ENCODE results near the gene MEF2C. TPM values are rescaled to one million over a fixed set of nuclear protein-coding genes. Genes with fewer than 3 reads are reported as not detected.

Gene MEF2C
- polyA plus RNA-seq, 1 donor (not counting 4 experiments of a cell fraction or from before 2014, with no cell fraction given) = 0.10 TPM

GRCh38 chr5:88765171-88765570 lies 117.8 kb downstream of the MEF2C start:
- Histone ChIP-seq H2AFZ (ENCODE audit: control insufficient read depth, low read length) (no peak overlapping the region), H3K36me3 (ENCODE audit: control insufficient read depth in 2 of 2, extremely low read depth in 1 of 2, insufficient read depth in 2 of 2, low read length in 2 of 2) (no peaks in the 10 kb centered on the region), H3K27me3 (ENCODE audit: control insufficient read depth, extremely low read depth, insufficient read depth, low read length) (no peaks in the 10 kb centered on the region), H3K79me2 (ENCODE audit: control insufficient read depth, insufficient read depth, low read length) (no peaks in the 10 kb centered on the region), H3K9ac (ENCODE audit: control insufficient read depth, extremely low read depth, insufficient read depth, low read length) (no peak overlapping the region), H3K4me2 (ENCODE audit: control insufficient read depth, extremely low read depth, insufficient read depth, low read depth, low read length) (no peak overlapping the region), H3K4me3 (ENCODE audit: control insufficient read depth in 2 of 3, extremely low read depth in 1 of 3, insufficient read depth in 2 of 3, low read depth in 1 of 3, low read length in 3 of 3) (no peak overlapping the region), H3K9me3 (ENCODE audit: control insufficient read depth, low read depth, low read length) (no peaks in the 10 kb centered on the region), H3K9me1 (ENCODE audit: control insufficient read depth, extremely low read depth, insufficient read depth, low read length) (no peaks in the 10 kb centered on the region), H4K20me1 (ENCODE audit: control insufficient read depth, extremely low read depth, insufficient read depth, low read length) (no peaks in the 10 kb centered on the region), H3K4me1 (ENCODE audit: control insufficient read depth, extremely low read depth, insufficient read depth, low read length) (no peaks in the 10 kb centered on the region), H3K27ac (ENCODE audit: control insufficient read depth, insufficient read depth, low read length) (no peak overlapping the region)
- FAIRE-seq (no peak), DNase-seq (ENCODE audit: low read depth, low spot score) (no peak)
- no peak for TF ChIP-seq CTCF (optimal IDR thresholded peaks at IDR 0.05 in 1 of 3, IDR thresholded peaks at IDR 0.05 in 1 of 3, conservative IDR thresholded peaks at IDR 0.05 in 1 of 3; ENCODE audit: extremely low read depth in 1 of 3, insufficient read depth in 2 of 3, low read length in 3 of 3)
- TF ChIP-seq EZH2 (IDR thresholded peaks at IDR 0.05; ENCODE audit: low read length) = no peak
- dilution Hi-C loops (cut with MboI; ENCODE audit: extremely low pct_ligation_motif_present, low sequenced_read_pairs) = no loop called here

DNA sequence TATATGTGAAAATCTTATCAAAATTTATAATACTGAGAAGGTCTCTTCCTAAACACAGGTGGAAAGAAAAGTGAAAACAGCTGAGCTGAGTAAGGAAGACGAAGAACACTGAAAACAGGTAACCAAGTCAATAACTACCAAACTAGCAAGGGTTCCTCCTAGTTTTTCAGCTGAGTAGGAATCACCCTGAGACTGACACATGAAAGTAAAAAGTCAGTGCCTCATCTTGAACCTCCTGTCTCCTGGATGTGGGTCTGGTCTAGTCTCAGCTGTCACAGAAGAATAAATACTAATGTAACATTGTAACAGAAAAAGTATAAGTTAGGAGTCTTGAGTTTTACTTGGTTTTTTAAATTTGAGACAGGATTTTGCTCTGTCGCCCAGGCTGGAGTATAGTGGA lies 121.0 kb downstream of the MEF2C start:
- FAIRE-seq = no peak
- H4K20me1 ChIP-seq (ENCODE audit: control insufficient read depth, extremely low read depth, insufficient read depth, low read length) = no peaks in the 10 kb centered on the region
- no peaks in the 10 kb centered on the region for H3K9me1 ChIP-seq (ENCODE audit: control insufficient read depth, extremely low read depth, insufficient read depth, low read length)
- DNase-seq (ENCODE audit: low read depth, low spot score) = no peak
- dilution Hi-C loops (cut with MboI; ENCODE audit: extremely low pct_ligation_motif_present, low sequenced_read_pairs) = no loop called here
- TF ChIP-seq EZH2 (IDR thresholded peaks at IDR 0.05; ENCODE audit: low read length) = no peak
- TF ChIP-seq CTCF (optimal IDR thresholded peaks at IDR 0.05 in 1 of 3, IDR thresholded peaks at IDR 0.05 in 1 of 3, conservative IDR thresholded peaks at IDR 0.05 in 1 of 3; ENCODE audit: extremely low read depth in 1 of 3, insufficient read depth in 2 of 3, low read length in 3 of 3) = no peak
- no peak overlapping the region for H2AFZ ChIP-seq (ENCODE audit: control insufficient read depth, low read length)
- no peaks in the 10 kb centered on the region for H3K9me3 ChIP-seq (ENCODE audit: control insufficient read depth, low read depth, low read length)
- H3K4me1 ChIP-seq (ENCODE audit: control insufficient read depth, extremely low read depth, insufficient read depth, low read length) = no peaks in the 10 kb centered on the region
- no peak overlapping the region for H3K4me3 ChIP-seq (ENCODE audit: control insufficient read depth in 2 of 3, extremely low read depth in 1 of 3, insufficient read depth in 2 of 3, low read depth in 1 of 3, low read length in 3 of 3)
- no peak overlapping the region for H3K9ac ChIP-seq (ENCODE audit: control insufficient read depth, extremely low read depth, insufficient read depth, low read length)
- H3K27ac ChIP-seq (ENCODE audit: control insufficient read depth, insufficient read depth, low read length) = no peak overlapping the region
- H3K36me3 ChIP-seq (ENCODE audit: control insufficient read depth in 2 of 2, extremely low read depth in 1 of 2, insufficient read depth in 2 of 2, low read length in 2 of 2) = no peaks in the 10 kb centered on the region
- no peaks in the 10 kb centered on the region for H3K27me3 ChIP-seq (ENCODE audit: control insufficient read depth, extremely low read depth, insufficient read depth, low read length)
- no peaks in the 10 kb centered on the region for H3K79me2 ChIP-seq (ENCODE audit: control insufficient read depth, insufficient read depth, low read length)
- H3K4me2 ChIP-seq (ENCODE audit: control insufficient read depth, extremely low read depth, insufficient read depth, low read depth, low read length) = no peak overlapping the region

Data from keratinocyte (primary cell).